ENCODE measurements around the gene ERCC6L. TPM values are rescaled to one million over a fixed set of nuclear protein-coding genes. Genes with fewer than 3 reads are reported as not detected.
"Not testable (repeated sequence)": the region's sequence is repeated elsewhere in the genome, so short reads cannot be mapped to it uniquely, and the experiment has no call there.

Gene ERCC6L
- total RNA-seq, 1 experiment from 2014 or later: 5.8 TPM

- in situ Hi-C loops (cut with HindIII; ENCODE audit: low pct_unique_long_range_greater_than_20kb, low sequenced_read_pairs): no loop called here
These were observed 55.9 kb downstream of the ERCC6L start for GRCh38 chrX:72182924-72183323.

GRCh38 chrX:72181178-72182125, 57.4 kb downstream of the ERCC6L start, which contains the start of gene PIN4:
Gene PIN4 (plus strand): TSS chrX:72181757. CDS start chrX:72181786, 29 bp downstream.
- in situ Hi-C loops (cut with HindIII; ENCODE audit: low pct_unique_long_range_greater_than_20kb, low sequenced_read_pairs): no loop called here
- DNase-seq (ENCODE audit: low read depth, low spot score): peak; percentile 96

More at GRCh38 chrX:72182924-72183323, 55.9 kb downstream of the ERCC6L start:
- no peak for DNase-seq (ENCODE audit: low read depth, low spot score)

GRCh38 chrX:72180539-72180938, 58.3 kb downstream of the ERCC6L start:
- in situ Hi-C loops (cut with HindIII; ENCODE audit: low pct_unique_long_range_greater_than_20kb, low sequenced_read_pairs): no loop called here
- DNase-seq (ENCODE audit: low read depth, low spot score): no peak

GRCh38 chrX:72176981-72177380, 61.8 kb downstream of the ERCC6L start:
- DNase-seq (ENCODE audit: low read depth, low spot score): no peak
- in situ Hi-C loops (cut with HindIII; ENCODE audit: low pct_unique_long_range_greater_than_20kb, low sequenced_read_pairs): no loop called here

- DNase-seq (ENCODE audit: low read depth, low spot score); in situ Hi-C loops (cut with HindIII; ENCODE audit: low pct_unique_long_range_greater_than_20kb, low sequenced_read_pairs): not testable (repeated sequence)
These were observed 62.5 kb downstream of the ERCC6L start for GRCh38 chrX:72176289-72176688.

GRCh38 chrX:72169008-72169728, 69.7 kb downstream of the ERCC6L start:
- in situ Hi-C loops (cut with HindIII; ENCODE audit: low pct_unique_long_range_greater_than_20kb, low sequenced_read_pairs): no loop called here
- DNase-seq (ENCODE audit: low read depth, low spot score): no peak

GRCh38 chrX:72165551-72165950, 73.3 kb downstream of the ERCC6L start:
- DNase-seq (ENCODE audit: low read depth, low spot score): no peak
- in situ Hi-C loops (cut with HindIII; ENCODE audit: low pct_unique_long_range_greater_than_20kb, low sequenced_read_pairs): no loop called here

GRCh38 chrX:72159769-72160168, 79.1 kb downstream of the ERCC6L start:
- DNase-seq (ENCODE audit: low read depth, low spot score): no peak
- in situ Hi-C loops (cut with HindIII; ENCODE audit: low pct_unique_long_range_greater_than_20kb, low sequenced_read_pairs): no loop called here

- in situ Hi-C loops (cut with HindIII; ENCODE audit: low pct_unique_long_range_greater_than_20kb, low sequenced_read_pairs): no loop called here
- no peak for DNase-seq (ENCODE audit: low read depth, low spot score)
These were observed 80.1 kb downstream of the ERCC6L start for GRCh38 chrX:72158773-72159172.

Small RNAs within 50 kb of the gene (small RNA-seq; reads per million reads assigned to genes)
- 0 reads per million in 2 experiments for gene RF00019

Other genes starting within 250 kb of the ERCC6L start
- gene RTL5, start 107.1 kb downstream of the ERCC6L start, total RNA-seq (2014; rRNA removed; shearing (Covaris generic)): 0.29 and 0.40 TPM in 2 replicates
- 15.9 and 20.9 TPM in 2 replicates for gene PIN4, start 57.3 kb downstream of the ERCC6L start, total RNA-seq (2014; rRNA removed; shearing (Covaris generic))
- gene RPS4X, start 38.2 kb upstream of the ERCC6L start, total RNA-seq (2014; rRNA removed; shearing (Covaris generic)): 1,611 and 1,883 TPM in 2 replicates
- 29.4 and 30.1 TPM in 2 replicates for gene CITED1, start 66.9 kb upstream of the ERCC6L start, total RNA-seq (2014; rRNA removed; shearing (Covaris generic))